Measurements from ENCODE around the gene BANP. TPM values are rescaled to one million over a fixed set of nuclear protein-coding genes. Genes with fewer than 3 reads are reported as not detected.
"Not testable (repeated sequence)": the region's sequence is repeated elsewhere in the genome, so short reads cannot be mapped to it uniquely, and the experiment has no call there.

The BANP gene
- polyA plus RNA-seq, 1 of the 3 experiments (the other 2 are of a cell fraction), result 16.8 TPM

GRCh38 chr16:88052661-88053060, 101.4 kb downstream of the BANP start:
- Histone ChIP-seq H3K4me3 (ENCODE audit: low read depth in 2 of 2, low read length in 1 of 2) (no peak overlapping the region), H4K20me1 (ENCODE audit: insufficient read depth) (no peaks in the 10 kb centered on the region), H3K27ac (ENCODE audit: low read depth in 2 of 2, low read length in 1 of 2) (no peak overlapping the region), H3K79me2 (ENCODE audit: insufficient read depth) (no peaks in the 10 kb centered on the region), H3K9ac (no peak overlapping the region), H3K36me3 (replicated peaks in 1 of 2; ENCODE audit: control insufficient read depth in 1 of 2, insufficient read depth in 2 of 2, low read length in 1 of 2) (peaks cover 0 to 6% of the 10 kb centered on the region in 2 experiments), H3K9me3 (no peaks in the 10 kb centered on the region), H3K4me2 (no peak overlapping the region), H3K9me2 (no peaks in the 10 kb centered on the region), H3F3A (replicated peaks; ENCODE audit: insufficient read depth) (no peaks in the 10 kb centered on the region), H2AFZ (ENCODE audit: low read depth) (no peak overlapping the region), H3K27me3 (ENCODE audit: insufficient read depth) (no peaks in the 10 kb centered on the region), H3K4me1 (ENCODE audit: control insufficient read depth in 1 of 2, insufficient read depth in 2 of 2, low read depth in 1 of 2, low read length in 1 of 2) (peaks cover 0 to 14% of the 10 kb centered on the region in 2 experiments; a peak in 1 of 4 replicates)
- CTCF ChIA-PET, result interaction anchor here (1.3 to 2.2 kb wide), 2 partner anchors 10 to 28 kb away, joined by 4 to 7 read pairs; no protein-coding TSS in a partner anchor
- TF ChIP-seq ELF1 (IDR thresholded peaks at IDR 0.05) (no peak), TAF1 (IDR thresholded peaks at IDR 0.05; ENCODE audit: borderline replicate concordance, low read depth, low read length) (no peak), IRF3 (IDR thresholded peaks at IDR 0.05; ENCODE audit: low read depth, low read length) (no peak), USF1 (IDR thresholded peaks at IDR 0.05; ENCODE audit: borderline replicate concordance, low read depth) (no peak), YY1 (IDR thresholded peaks at IDR 0.05; ENCODE audit: low read depth) (no peak), EP300 (IDR thresholded peaks at IDR 0.05; ENCODE audit: borderline replicate concordance in 1 of 2, low read depth in 1 of 2, low read length in 1 of 2) (no peak), PBX3 (IDR thresholded peaks at IDR 0.05) (no peak), USF2 (IDR thresholded peaks at IDR 0.05; ENCODE audit: borderline replicate concordance, low read depth, low read length) (no peak), EZH2phosphoT487 (IDR thresholded peaks at IDR 0.05; ENCODE audit: borderline replicate concordance, low read depth) (no peak), ZBTB33 (IDR thresholded peaks at IDR 0.05; ENCODE audit: borderline replicate concordance, low read depth) (no peak), FOXJ3 (CRISPR knock-in tag; IDR thresholded peaks at IDR 0.05) (no peak), JUND (IDR thresholded peaks at IDR 0.05) (no peak), MAX (IDR thresholded peaks at IDR 0.05; ENCODE audit: low read depth) (no peak), FOXM1 (IDR thresholded peaks at IDR 0.05; ENCODE audit: low read depth) (no peak), RAD21 (IDR thresholded peaks at IDR 0.05; ENCODE audit: low read length) (no peak), REST (IDR thresholded peaks at IDR 0.05; ENCODE audit: low read depth, low read length) (no peak), GABPA (IDR thresholded peaks at IDR 0.05; ENCODE audit: low read depth) (no peak), NRF1 (IDR thresholded peaks at IDR 0.05; ENCODE audit: low read depth, low read length) (no peak), SIN3A (IDR thresholded peaks at IDR 0.05; ENCODE audit: borderline replicate concordance, low read depth, low read length) (no peak)
- POLR2A ChIA-PET, result no interaction called here
- 93% methylated on average over 2 of the region's 2 CpGs for WGBS (ENCODE audit: low lambda C conversion rate)
- no peak for DNase-seq

- H3K4me1 ChIP-seq (ENCODE audit: control insufficient read depth in 1 of 2, insufficient read depth in 2 of 2, low read depth in 1 of 2, low read length in 1 of 2), result peaks cover 0 to 14% of the 10 kb centered on the region in 2 experiments; a peak in 1 of 4 replicates
- H3F3A ChIP-seq (replicated peaks; ENCODE audit: insufficient read depth); H4K20me1 ChIP-seq (ENCODE audit: insufficient read depth); H3K9me2 ChIP-seq; DNase-seq; H3K27ac ChIP-seq (ENCODE audit: low read depth in 2 of 2, low read length in 1 of 2); H3K79me2 ChIP-seq (ENCODE audit: insufficient read depth); CTCF ChIA-PET; H3K27me3 ChIP-seq (ENCODE audit: insufficient read depth); POLR2A ChIA-PET; H3K36me3 ChIP-seq (replicated peaks in 1 of 2; ENCODE audit: control insufficient read depth in 1 of 2, insufficient read depth in 2 of 2, low read length in 1 of 2); H3K4me2 ChIP-seq; H3K9me3 ChIP-seq; H3K4me3 ChIP-seq (ENCODE audit: low read depth in 2 of 2, low read length in 1 of 2); H2AFZ ChIP-seq (ENCODE audit: low read depth); H3K9ac ChIP-seq: not testable (repeated sequence)
- WGBS (ENCODE audit: low lambda C conversion rate), result 83% methylated on average over 1 of the region's 1 CpG
Measured at GRCh38 chr16:88053479-88053878, 102.2 kb downstream of the BANP start.
